Esophagus squamous epithelium (tissue), 4 donors: Measurements from ENCODE around the gene CNNM2.

Source experiments
- POLR2A ChIP-seq, 4 donors: fragments of 450-650 bp; IDR thresholded peaks; one replicate each; pipeline ENCODE4 v1.6.1; 2017; ENCODE audit warnings: antibody characterized with exemption in 4 of 4, mild to moderate bottlenecking in 4 of 4, moderate library complexity in 3 of 4
- TF ChIP-seq, protein P1 (sequence below), 6 experiments: fragments of 450-650 bp in 4 of 6; fragments of 200-600 bp in 2 of 6; sonication (generic) in 2 of 6; IDR thresholded peaks; one replicate each; pipeline ENCODE4 v1.5.1; 2016 to 2019; ENCODE audit warnings: antibody characterized with exemption in 6 of 6, mild to moderate bottlenecking in 4 of 6, moderate library complexity in 4 of 6

DNA sequence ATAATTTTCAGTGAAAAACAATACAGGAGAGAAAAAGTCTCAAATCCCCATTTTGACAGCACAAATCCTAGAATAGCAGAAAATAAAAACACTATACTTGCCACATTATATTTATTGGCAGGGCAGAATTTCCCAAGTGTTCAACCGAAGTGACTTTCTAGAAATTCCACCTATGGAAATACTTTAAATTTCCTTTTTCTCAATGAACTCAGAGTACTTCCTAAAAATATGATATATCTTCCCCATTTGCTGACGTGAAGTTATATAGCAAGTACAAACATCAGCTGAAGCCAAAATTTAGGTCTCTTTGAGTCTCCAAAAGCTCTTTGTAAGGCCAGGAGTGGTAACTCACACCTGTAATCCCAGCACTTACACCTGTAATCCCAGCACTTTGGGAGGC, 191.7 kb downstream of the CNNM2 start:
- TF ChIP-seq, protein P1, sequence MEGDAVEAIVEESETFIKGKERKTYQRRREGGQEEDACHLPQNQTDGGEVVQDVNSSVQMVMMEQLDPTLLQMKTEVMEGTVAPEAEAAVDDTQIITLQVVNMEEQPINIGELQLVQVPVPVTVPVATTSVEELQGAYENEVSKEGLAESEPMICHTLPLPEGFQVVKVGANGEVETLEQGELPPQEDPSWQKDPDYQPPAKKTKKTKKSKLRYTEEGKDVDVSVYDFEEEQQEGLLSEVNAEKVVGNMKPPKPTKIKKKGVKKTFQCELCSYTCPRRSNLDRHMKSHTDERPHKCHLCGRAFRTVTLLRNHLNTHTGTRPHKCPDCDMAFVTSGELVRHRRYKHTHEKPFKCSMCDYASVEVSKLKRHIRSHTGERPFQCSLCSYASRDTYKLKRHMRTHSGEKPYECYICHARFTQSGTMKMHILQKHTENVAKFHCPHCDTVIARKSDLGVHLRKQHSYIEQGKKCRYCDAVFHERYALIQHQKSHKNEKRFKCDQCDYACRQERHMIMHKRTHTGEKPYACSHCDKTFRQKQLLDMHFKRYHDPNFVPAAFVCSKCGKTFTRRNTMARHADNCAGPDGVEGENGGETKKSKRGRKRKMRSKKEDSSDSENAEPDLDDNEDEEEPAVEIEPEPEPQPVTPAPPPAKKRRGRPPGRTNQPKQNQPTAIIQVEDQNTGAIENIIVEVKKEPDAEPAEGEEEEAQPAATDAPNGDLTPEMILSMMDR (IDR thresholded peaks at IDR 0.05): no peak
- no peak for TF ChIP-seq POLR2A (IDR thresholded peaks at IDR 0.05)
